ENCODE results near the gene TTLL10.
A peak's percentile ranks its signal among the peaks of the same experiment; 100 is the strongest.

TTLL10 gene

GRCh38 chr1:1210726-1211540 is 37.3 kb downstream of the TTLL10 start:
- no peak overlapping the region for H3K27ac Mint-ChIP-seq
- no peaks in the 10 kb centered on the region for H3K36me3 Mint-ChIP-seq (ENCODE audit: low read depth)
- TF ChIP-seq CTCF (IDR thresholded peaks at IDR 0.05), result no peak
- H3K9me3 Mint-ChIP-seq, result no peaks in the 10 kb centered on the region
- H3K4me1 Mint-ChIP-seq, result peaks cover 13% of the 10 kb centered on the region
- peak; percentile 1 for DNase-seq
- peaks cover 23% of the 10 kb centered on the region for H3K27me3 Mint-ChIP-seq (ENCODE audit: low read depth, poor library complexity)
- no peak overlapping the region for H3K4me3 Mint-ChIP-seq

GRCh38 chr1:1211541-1212441 is 38.1 kb downstream of the TTLL10 start:
- no peak for TF ChIP-seq CTCF (IDR thresholded peaks at IDR 0.05)
- DNase-seq, result peak; percentile 6
- no peaks in the 10 kb centered on the region for H3K9me3 Mint-ChIP-seq
- H3K4me3 Mint-ChIP-seq, result no peak overlapping the region
- peaks cover 17% of the 10 kb centered on the region for H3K27me3 Mint-ChIP-seq (ENCODE audit: low read depth, poor library complexity)
- H3K27ac Mint-ChIP-seq, result no peak overlapping the region
- H3K4me1 Mint-ChIP-seq, result peaks cover 13% of the 10 kb centered on the region
- peaks cover 5% of the 10 kb centered on the region for H3K36me3 Mint-ChIP-seq (ENCODE audit: low read depth)

- Mint-ChIP-seq H3K9me3 (no peaks in the 10 kb centered on the region), H3K4me3 (no peak overlapping the region), H3K36me3 (ENCODE audit: low read depth) (peaks cover 6% of the 10 kb centered on the region), H3K27me3 (ENCODE audit: low read depth, poor library complexity) (peaks cover 8% of the 10 kb centered on the region), H3K4me1 (peaks cover 11% of the 10 kb centered on the region), H3K27ac (no peak overlapping the region)
- peak; percentile 8 for DNase-seq
- TF ChIP-seq CTCF (IDR thresholded peaks at IDR 0.05), result no peak
These were observed 39.2 kb downstream of the TTLL10 start for GRCh38 chr1:1212780-1213344.

GRCh38 chr1:1213345-1214265 is 39.9 kb downstream of the TTLL10 start, which contains the start of gene TNFRSF4:
TSS of gene TNFRSF4 (minus strand) at chr1:1214153. CDS start at chr1:1214127, 26 bp downstream.
- Mint-ChIP-seq H3K4me1 (peaks cover 3% of the 10 kb centered on the region), H3K36me3 (ENCODE audit: low read depth) (peaks cover 6% of the 10 kb centered on the region), H3K27me3 (ENCODE audit: low read depth, poor library complexity) (peaks cover 3% of the 10 kb centered on the region), H3K9me3 (no peaks in the 10 kb centered on the region), H3K27ac (no peak within 1 kb of the TSS), H3K4me3 (no peak within 1 kb of the TSS)
- TF ChIP-seq CTCF (IDR thresholded peaks at IDR 0.05), result no peak
- DNase-seq, result no peak

- no peak for DNase-seq
- H3K27ac Mint-ChIP-seq, result no peak overlapping the region
- H3K36me3 Mint-ChIP-seq (ENCODE audit: low read depth), result peaks cover 6% of the 10 kb centered on the region
- no peak for TF ChIP-seq CTCF (IDR thresholded peaks at IDR 0.05)
- no peaks in the 10 kb centered on the region for H3K4me1 Mint-ChIP-seq
- peaks cover 2% of the 10 kb centered on the region for H3K27me3 Mint-ChIP-seq (ENCODE audit: low read depth, poor library complexity)
- H3K9me3 Mint-ChIP-seq, result no peaks in the 10 kb centered on the region
- no peak overlapping the region for H3K4me3 Mint-ChIP-seq
These were observed 41.5 kb downstream of the TTLL10 start for GRCh38 chr1:1215080-1215676.

Measured in nephron progenitor cell (in vitro differentiated cells).